SHP77 (cell line): ENCODE results near the gene ASCC1.
"Not testable (repeated sequence)": the region's sequence is repeated elsewhere in the genome, so short reads cannot be mapped to it uniquely, and the experiment has no call there.

Experiments used
- DNase-seq, 2 experiments: peaks; one replicate each; lab custom pipeline; 2025; lab: John Stamatoyannopoulos, UW

ASCC1 gene

DNA sequence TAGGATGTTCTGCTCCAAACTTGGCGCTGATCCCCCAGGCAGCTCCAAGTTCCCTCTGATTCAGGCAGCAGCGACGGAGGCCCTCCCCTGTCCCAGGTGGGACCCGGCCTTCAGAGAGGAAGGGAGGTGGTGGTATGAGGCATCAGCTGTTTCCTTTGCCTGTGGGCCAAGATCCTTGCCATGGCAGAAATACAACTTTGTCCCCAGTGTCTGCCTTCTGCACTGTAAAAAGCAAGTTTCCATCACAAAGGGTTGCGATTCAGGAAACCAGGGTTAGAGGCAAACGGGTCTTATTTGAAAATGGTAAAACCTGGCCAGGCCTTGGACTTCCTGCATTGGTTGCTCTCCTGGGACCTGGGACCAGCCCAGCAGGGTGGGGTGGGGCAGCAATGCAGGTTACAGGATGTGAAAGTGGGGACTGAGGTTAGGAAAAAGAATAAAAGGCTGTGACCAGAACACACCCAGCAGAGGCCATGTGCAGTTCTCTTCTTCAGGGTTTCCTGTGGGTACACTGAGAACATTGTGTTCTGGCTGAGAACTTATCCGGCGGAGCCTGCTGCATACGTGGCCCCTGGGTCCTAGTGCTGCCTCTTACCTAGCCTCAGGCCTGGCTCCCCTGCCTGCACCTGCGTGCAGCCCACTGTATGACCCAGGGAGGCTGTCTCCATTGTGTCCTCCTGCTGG lies 32.5 kb upstream of the ASCC1 start:
- peak; percentile 24 to 27 for DNase-seq

DNA sequence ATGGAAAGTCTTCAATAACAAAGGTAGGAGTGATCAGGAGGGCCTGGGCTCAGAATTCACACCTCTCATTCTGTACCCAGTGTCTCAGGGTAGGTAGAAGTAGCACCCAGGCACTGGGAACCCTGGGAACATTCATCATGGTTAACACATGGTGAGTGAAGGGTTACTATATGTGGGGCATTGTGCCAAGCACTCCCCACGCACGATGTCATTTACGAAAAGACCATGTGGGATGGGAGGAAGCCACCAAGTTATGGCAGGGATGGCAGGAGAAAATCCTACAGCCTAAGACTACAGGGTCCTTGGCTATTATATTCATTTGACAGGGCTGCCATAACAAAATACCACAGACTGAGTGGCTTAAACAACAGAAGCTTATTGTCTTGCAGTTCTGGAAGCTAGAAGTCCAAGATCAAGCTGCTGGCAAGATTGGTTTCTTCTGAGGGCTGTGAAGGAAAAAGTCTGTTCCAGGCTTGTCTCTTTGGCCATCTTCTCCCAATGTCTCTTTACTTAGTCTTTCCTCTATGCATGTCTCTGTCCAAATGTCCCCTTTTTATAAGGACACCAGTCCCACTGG lies 30.0 kb upstream of the ASCC1 start:
- no peak for DNase-seq

DNA sequence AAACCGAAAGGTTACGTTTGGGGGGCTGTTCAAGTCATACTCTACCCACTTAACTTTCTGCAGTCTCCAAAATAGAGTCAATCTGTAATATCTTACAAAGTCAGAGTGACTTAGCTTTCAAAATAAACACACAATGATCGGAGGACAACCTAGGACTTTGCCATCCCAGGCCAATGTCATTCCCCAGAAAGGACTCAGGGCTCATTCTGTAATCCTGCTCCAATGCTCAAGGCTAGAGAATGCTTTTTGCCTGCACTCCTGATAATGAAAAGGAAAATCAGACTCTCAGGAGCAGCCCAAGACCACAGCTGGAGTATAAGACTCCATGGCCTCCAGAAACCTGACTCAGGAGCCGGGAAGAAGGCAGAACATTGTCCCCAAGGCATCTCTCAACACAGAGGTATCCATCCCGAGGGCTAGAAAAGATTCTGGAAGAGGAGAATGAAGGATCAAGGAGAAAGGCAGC lies 28.5 kb upstream of the ASCC1 start:
- no peak for DNase-seq

DNA sequence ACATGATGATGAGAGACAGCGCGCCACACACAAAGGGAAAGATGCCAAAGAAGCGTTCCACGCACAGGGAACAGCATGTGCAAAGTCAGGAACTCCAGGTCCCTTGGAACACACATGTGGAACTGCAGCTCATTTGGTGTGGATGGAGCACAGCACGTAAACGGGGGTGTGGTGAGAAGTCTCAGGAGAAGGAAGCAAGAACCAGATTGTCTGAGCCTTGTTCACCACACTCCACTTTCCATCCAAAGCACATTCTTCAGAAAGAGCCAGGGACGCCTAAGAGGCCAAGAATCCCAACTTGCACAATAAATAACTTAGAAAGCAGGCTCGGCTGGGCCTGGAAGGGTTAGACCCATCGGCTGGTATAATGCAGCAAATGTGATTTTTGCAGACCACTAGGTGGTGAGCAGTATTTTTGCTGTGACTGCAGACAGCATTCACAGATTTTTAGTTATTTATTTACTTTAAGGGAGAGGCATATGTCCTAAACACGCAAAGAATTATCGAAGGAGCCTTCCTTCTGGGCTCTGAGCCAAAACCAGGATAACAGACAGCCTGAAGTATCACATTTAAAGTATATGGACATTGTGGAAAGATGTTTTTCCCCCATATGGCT lies 27.9 kb upstream of the ASCC1 start:
- no peak for DNase-seq

DNA sequence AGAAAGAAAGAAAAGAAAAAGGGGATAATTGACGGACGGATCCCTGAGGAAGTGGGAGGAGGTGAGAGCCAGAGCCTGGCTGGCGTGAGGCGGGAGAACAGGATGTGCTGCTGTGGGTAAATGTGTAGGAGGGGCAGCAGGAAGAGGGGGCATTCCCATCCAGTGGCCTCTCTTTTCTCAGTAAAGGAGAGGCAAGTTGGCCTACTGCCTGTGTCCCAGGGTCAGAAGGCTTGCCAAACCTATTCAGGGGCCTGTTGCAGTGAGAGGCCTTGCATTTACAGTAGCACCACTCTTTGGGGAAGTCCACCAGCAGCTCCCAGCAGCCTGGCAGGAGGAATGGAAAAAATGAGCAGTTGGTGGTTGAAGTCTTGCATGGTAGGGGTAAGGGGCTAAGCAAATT lies 26.6 kb upstream of the ASCC1 start:
- DNase-seq = no peak

DNA sequence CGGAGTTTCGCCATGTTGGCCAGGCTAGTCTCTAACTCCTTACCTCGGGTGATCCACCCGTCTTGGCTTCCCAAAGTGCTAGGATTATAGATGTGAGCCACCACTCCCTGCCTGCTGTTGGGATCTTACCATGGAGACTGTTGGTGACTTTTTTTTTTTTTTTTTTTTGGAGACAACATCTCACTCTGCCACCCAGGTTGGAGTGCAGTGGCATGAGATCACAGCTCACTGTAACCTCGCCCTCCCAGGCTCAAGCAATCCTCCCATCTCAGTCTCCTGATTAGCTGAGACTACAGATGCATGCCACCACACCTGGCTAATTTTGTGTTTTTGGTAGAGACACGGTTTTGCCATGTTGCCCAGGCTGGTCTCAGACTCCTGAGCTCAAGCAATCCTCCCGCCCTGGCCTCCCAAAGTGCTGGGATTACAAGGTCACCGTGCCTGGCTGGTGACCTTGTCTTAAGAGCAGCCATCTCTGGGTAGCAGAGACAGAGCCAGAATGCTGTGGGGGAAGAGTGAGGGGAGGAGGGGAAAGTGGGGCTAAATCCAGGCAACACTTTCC lies 25.7 kb upstream of the ASCC1 start:
- no peak for DNase-seq

DNA sequence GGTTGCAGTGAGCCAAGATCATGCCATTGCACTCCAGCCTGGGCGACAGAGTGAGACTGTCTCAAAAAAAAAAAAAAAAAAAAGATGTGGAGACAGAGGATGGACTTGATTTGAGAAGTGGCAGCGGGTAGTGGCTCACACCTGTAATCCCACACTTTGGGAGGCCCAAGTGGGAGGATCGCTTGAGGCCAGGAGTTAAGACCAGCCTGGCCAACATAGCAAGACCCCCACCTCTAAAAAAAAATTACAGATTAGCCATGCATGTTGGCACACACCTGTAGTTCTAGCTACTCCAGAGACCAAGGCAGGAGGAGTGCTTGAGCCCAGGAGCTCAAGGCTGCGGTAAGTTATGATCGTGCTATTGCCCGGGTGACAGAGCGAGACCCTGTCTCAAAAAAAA lies 24.3 kb upstream of the ASCC1 start:
- no peak for DNase-seq

DNA sequence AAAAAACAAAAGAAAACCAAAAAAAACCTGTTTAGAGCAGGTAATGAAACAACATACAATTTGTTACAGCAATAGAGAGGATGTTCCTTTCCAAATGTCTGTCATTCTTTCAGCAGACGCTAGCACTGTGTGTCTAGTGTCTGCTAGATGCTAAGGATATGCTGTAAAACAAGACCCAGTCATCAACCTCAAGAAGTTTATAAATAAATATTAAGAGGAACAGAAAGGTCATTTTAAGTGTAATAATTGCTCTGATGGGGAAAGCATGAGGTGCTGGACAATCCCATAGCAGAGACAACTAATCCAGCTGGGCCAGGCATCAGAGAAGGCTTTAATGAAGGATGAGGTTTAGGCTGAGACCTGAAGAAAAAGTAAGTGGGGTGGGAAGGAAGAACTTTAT lies 23.3 kb upstream of the ASCC1 start:
- DNase-seq = no peak

DNA sequence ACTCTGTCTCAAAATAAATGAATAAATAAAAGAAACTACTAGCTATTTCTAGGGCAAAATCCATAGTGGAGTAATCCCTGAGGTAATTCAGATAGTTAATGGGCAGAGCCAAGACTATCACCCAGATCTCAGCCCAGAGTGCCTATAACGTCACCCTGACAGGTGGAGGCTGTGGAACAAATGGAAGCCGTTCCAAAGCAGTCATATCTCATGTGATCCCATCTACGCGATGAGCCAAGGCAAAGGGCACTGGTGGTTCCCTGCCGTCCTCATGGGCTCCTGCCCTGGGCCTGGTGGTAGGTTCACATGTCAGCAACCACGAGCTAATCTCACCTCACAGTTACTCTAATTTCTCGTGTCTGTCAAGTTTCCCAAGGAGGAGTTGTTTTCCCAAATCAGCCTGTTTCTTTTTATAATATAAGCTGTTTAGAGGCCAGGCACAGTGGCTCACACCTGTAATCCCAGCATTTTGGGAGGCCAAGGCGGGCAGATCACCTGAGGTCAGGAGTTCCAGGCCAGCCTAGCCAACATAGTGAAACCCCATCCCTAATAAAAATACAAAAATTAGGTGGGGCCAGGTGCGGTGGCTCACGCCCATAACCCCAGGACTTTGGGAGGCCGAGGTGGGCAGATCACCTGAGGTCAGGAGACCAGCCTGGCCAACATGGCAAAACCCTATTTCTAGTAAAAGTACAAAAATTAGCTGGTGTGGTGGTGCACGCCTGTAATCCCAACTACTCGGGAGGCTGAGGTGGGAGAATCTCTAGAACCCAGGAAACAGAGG lies 22.5 kb upstream of the ASCC1 start:
- no peak for DNase-seq

DNA sequence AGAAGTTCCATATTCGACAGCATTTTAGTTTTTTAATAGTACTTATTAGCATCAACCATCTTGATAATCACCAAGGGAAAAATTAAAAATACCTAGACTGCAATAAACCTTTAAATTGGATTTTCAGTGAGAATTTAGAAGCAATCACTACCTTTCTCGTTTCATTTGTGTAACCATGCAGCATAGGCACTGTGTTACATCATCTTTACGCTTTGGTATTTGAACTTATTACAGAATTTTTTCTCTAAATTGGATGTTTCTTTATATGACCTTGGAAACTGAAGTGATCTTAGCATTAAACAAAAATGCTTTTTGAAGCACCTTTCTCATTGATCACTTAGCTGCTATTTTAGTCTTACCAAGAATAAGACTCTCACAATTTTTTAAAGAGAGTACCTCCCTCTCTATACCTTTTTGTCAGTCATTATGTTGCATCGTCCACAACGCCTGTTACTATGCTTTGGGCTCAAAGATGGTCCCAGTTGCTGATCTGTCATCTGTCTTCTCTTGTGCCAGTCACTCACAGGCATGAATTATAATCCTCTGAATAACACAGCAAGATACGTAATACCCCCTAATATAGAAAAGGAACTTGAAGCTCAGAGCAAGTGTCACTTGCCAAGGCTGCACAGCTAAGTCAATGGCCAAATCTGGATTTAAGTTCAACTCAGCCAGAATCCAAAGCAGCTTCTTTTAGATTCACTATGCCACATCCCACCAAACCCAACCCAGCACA lies 19.6 kb upstream of the ASCC1 start:
- no peak for DNase-seq

DNA sequence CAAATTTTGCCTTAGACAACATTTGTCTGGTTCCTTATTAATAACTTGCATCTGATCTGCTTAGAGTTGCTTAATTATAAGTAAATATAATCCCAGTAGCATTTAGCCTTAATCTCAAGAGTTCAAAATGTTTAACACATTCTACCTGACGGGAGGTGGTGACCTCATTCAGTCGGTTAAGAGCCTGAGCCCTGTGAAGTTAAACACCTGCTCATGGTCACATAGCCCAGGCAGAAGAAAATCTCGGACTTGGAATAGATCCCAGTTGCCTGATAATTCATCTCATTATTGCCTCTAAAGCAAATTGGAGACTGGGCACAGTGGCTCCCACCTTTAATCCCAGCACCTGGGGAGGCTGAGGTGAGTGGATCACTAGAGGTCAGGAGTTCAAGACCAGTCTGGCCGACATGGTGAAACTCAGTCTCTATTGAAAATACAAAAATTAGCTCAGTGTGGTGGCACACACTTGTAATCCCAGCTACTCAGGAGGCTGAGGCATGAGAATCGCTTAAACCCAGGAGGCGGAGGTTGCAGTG lies 18.6 kb upstream of the ASCC1 start:
- no peak for DNase-seq

DNA sequence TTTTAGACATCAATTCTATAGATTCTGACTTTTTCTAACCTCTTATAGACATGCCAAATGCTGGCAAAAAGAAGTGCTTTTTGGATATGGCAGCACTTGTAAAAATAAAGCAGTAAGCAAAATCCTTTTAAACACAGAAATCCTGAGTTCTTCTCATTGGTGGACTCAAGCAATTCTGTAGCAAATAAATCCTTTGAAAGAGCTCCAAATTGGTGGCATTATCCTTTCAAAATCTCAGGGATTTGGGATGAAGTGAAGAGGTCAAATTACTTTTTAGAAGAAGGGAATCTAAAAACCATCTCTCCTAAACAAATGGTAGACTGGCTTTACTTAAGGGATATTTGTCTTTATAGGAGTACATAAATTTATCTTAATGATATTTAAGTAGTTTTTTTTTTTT lies 17.5 kb upstream of the ASCC1 start:
- DNase-seq = no peak

DNA sequence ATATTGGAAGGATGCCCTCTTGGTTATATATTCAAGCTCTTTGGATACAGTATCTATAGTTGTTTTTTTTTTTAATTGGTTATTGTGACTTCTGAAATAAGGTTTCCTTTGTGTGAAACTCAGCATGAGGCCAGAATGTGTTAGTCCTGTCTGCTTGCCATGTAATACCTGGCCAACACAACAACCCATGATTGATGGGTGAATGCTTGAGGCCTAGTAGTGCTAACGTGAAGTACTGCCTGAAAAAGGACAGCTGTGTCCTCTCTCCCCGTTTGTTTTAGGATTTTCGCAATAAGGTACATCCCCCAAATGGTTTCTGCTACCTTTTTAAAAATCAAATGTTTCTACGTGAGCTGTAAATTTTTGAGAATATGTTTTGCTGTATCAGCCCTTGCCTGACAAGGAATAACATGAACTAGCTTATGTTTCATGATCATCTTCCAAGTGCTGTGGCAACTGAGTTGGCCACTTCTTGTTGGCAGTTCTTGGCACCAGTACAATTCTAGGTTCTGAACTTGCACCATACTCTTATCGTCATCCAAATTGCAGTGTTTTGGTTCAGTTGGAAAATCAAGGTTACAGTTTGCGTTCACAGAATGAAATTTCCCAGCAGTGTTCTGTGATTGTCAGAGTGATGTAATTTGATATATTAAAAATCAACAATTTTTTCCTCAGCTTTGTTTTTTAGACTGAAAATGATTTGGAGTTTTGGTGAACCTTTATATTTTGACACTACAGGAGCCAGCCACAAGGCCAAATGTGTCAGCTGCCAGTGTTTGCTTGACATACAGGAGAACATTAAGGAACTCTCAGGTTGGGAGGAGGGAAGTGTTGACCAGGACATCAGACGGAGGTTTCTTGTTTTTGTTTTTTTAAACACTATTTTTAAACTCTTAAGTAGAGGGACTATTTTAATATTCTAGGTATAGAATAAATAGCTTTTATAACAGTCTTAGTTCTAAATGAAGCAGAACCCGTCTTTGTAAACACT lies 13.5 kb upstream of the ASCC1 start:
- DNase-seq = peak; percentile 11 to 34

DNA sequence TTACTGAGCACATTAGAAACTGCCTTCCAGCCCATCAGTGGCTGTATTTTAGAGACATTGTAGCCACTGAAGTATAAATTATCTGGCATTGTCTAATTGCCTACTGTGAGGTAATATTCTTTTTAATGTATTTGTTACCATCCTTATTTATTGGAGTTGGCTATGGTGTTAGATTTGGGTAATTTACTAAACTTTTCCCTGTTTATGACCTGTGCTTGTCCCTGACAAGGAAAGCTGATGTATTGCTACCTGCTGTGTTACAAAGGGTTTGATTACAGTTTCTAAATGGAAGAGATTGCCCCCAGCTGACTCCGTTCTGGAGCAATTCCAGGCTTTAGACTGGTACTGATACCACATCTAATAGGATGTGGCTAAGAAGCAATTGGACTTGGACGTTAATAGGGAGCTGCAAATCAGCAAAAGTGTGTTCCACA lies 12.3 kb upstream of the ASCC1 start:
- DNase-seq = no peak

DNA sequence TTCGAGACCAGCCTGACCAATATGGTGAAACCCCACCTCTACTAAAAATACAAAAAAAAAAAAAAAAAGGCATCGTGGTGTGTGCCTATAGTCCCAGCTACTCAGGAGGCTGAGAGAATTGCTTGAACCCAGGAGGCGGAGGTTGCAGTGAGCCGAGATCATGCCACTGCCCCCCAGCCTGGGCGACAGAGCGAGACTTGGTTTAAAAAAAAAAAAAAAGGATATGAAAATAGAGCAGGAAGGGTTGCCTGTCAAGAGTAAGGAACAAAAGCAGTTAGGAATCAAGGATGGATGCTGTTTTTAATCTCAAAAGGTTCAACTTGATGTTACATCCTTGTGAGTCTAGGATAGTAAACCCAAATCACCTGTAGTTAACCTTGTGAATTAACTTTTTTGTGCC lies 11.8 kb upstream of the ASCC1 start:
- DNase-seq = no peak

DNA sequence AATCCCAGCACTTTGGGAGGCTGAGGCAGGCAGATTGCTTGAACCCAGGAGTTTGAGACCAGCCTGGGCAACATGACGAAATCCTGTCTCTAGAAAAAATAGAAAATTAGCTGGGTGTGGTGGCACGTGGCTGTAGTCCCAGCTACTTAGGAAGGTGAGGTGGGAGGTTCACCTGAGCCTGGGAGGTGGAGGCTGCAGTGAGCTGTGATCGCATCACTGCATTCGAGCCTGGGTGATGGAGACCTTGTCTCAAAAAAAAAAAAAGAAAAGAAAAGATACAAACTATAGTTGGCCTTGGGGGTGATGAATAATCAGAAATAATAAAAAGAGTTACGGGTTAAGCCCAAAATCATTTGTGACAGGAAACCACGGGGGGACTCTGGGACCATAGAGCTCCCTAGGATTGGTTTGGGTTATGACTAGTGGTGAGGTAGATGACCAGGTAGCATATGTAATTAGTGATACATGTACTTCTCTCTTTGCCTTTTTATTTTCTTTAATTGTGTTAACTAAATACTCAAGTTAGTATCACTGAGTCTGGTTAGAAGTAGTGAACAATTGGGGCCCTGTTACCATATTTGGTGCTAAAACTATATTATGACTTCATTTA lies 10.4 kb upstream of the ASCC1 start:
- DNase-seq = no peak

DNA sequence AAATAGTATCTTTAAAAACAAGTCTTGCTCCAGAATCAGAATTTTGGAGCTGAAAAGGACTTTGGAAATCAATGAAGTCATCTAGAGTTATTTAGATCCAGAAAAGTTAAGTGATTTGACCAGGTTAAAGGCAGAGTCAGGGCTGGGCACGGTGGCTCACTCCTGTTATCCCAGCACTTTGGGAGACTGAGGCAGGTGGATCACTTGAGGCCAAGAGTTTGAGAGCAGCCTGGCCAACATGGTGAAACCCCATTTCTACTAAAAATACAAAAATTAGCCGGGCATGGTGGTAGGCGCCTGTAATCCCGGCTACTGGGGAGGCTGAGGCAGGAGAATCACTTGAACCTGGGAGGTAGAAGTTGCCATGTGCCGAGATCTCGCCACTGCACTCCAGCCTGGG lies 8.1 kb upstream of the ASCC1 start:
- DNase-seq = not testable (repeated sequence)

DNA sequence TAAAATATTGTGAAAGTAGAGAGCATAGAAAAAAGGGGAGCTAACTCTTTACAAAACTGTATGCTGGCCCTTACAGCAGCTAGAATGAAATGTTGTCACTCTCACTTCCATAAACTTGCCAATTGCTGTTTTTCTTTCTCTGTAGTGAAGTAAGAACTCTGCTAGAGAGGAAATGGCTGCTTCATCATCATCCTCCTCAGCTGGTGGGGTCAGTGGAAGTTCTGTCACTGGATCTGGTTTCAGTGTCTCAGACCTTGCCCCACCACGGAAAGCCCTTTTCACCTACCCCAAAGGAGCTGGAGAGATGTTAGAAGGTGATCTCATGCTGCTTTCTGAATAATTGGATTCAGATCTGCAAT lies 7.6 kb upstream of the ASCC1 start:
- no peak for DNase-seq

DNA sequence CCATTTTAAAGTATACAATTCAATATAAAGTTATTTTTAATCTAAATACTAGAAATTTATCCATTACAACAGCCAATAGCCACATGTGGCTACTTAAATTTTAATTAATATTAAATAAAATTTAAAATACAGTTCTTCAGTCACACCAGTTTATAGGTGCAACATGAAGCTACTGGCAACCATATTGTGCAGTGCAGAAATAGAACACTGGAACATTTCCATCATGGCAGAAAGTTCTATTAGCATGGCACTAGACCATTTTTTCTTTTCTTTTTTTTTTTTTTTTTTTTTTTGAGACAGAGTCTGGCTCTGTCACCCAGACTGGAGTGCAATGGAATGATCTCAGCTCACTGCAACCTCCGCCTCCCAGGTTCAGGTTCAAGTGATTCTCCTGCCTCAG lies 5.2 kb upstream of the ASCC1 start:
- no peak for DNase-seq

DNA sequence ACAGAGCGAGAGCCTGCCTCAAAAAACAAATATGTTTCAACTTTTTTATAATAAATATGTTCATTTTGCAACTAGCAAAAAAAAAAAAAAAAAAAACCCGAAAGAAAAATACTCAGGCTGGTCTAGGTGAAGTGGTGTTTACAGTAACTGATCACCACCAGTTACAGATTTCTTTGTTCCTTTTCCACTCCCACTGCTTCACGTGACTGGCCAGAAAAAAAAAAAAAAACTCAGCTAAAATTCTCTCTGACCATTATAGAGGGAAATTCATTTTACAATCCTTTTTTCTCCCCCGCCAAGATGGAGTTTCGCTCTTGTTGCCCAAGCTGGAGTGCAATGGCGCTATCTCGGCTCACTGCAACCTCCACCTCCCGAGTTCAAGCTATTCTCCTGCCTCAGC lies 4.6 kb upstream of the ASCC1 start:
- no peak for DNase-seq
